HK-2 (cell line): Measurements from ENCODE around the gene SIDT2.
"Not testable (repeated sequence)": the region's sequence is repeated elsewhere in the genome, so short reads cannot be mapped to it uniquely, and the experiment has no call there.

Experiments
- DNase-seq: peaks from one replicate; pipeline ENCODE4 v3.0.0-alpha.2; 2018; ENCODE audit not compliant: unreplicated experiment

Gene SIDT2

GRCh38 chr11:117178210-117179034, at the start of gene SIDT2:
Gene SIDT2, plus strand, starts transcription at chr11:117178743. Its CDS starts 521 bp downstream, at chr11:117179264.
- peak; percentile 77 for DNase-seq

GRCh38 chr11:117130396-117130795, 48.1 kb upstream of the SIDT2 start:
- DNase-seq = not testable (repeated sequence)

GRCh38 chr11:117130879-117131278, 47.7 kb upstream of the SIDT2 start:
- DNase-seq = no peak

- DNase-seq = no peak
Observed at GRCh38 chr11:117134431-117134830, 44.1 kb upstream of the SIDT2 start.

- not testable (repeated sequence) for DNase-seq
Observed at GRCh38 chr11:117134979-117135378, 43.6 kb upstream of the SIDT2 start.

- DNase-seq = not testable (repeated sequence)
Observed at GRCh38 chr11:117137223-117138086, 41.1 kb upstream of the SIDT2 start.

GRCh38 chr11:117143390-117143789, 35.2 kb upstream of the SIDT2 start:
- DNase-seq = peak; percentile 7

GRCh38 chr11:117143871-117144476, 34.6 kb upstream of the SIDT2 start, which contains the start of gene PAFAH1B2:
Gene PAFAH1B2, plus strand, starts transcription at chr11:117144287. Its CDS starts 8,161 bp downstream, at chr11:117152448.
- DNase-seq = peak; percentile 90

GRCh38 chr11:117144477-117145392, 33.8 kb upstream of the SIDT2 start:
- peak; percentile 44 for DNase-seq

- DNase-seq = peak; percentile 7
Observed at GRCh38 chr11:117145393-117145761, 33.2 kb upstream of the SIDT2 start.

- DNase-seq = no peak
Observed at GRCh38 chr11:117146521-117146920, 32.0 kb upstream of the SIDT2 start.

GRCh38 chr11:117152066-117152465, 26.5 kb upstream of the SIDT2 start:
- DNase-seq = no peak

- no peak for DNase-seq
Observed at GRCh38 chr11:117154468-117154867, 24.1 kb upstream of the SIDT2 start.

- DNase-seq = no peak
Observed at GRCh38 chr11:117157507-117157906, 21.0 kb upstream of the SIDT2 start.

- DNase-seq = no peak
Observed at GRCh38 chr11:117159892-117160291, 18.7 kb upstream of the SIDT2 start.

- no peak for DNase-seq
Observed at GRCh38 chr11:117160826-117161225, 17.7 kb upstream of the SIDT2 start.

- DNase-seq = no peak
Observed at GRCh38 chr11:117166491-117166890, 12.1 kb upstream of the SIDT2 start.

GRCh38 chr11:117169736-117170135, 8.8 kb upstream of the SIDT2 start:
- no peak for DNase-seq

- no peak for DNase-seq
Observed at GRCh38 chr11:117170210-117170609, 8.3 kb upstream of the SIDT2 start.

GRCh38 chr11:117171007-117171403, 7.5 kb upstream of the SIDT2 start:
- no peak for DNase-seq

- DNase-seq = no peak
Observed at GRCh38 chr11:117171404-117172061, 7.0 kb upstream of the SIDT2 start.
